Fibroblast of skin of abdomen (primary cell): ENCODE measurements around the gene C1QBP.
"Not testable (repeated sequence)": the region's sequence is repeated elsewhere in the genome, so short reads cannot be mapped to it uniquely, and the experiment has no call there.

ENCODE experiments used
- DNase-seq: peaks from one replicate; pipeline ENCODE4 v3.0.0-alpha.2; 2013

Gene C1QBP

GRCh38 chr17:5431949-5432556 lies 6.9 kb downstream of the C1QBP start:
- DNase-seq, result no peak

GRCh38 chr17:5431234-5431633 lies 7.7 kb downstream of the C1QBP start:
- DNase-seq, result not testable (repeated sequence)

GRCh38 chr17:5430413-5430999 lies 8.4 kb downstream of the C1QBP start:
- no peak for DNase-seq

GRCh38 chr17:5429191-5429887 lies 9.6 kb downstream of the C1QBP start:
- DNase-seq, result no peak

GRCh38 chr17:5425826-5426225 lies 13.1 kb downstream of the C1QBP start:
- DNase-seq, result no peak

- no peak for DNase-seq
These were observed 14.0 kb downstream of the C1QBP start for GRCh38 chr17:5424909-5425308.

- DNase-seq, result peak; percentile 74
These were observed 16.4 kb downstream of the C1QBP start for GRCh38 chr17:5422505-5422904.

- DNase-seq, result peak; percentile 83
These were observed 18.8 kb downstream of the C1QBP start, which contains the start of gene RPAIN for GRCh38 chr17:5419959-5420653. TSS of gene RPAIN (plus strand) at chr17:5420182. CDS start at chr17:5420211, 29 bp downstream.

- peak; percentile 97 for DNase-seq
These were observed 19.5 kb downstream of the C1QBP start, which contains the start of gene NUP88 for GRCh38 chr17:5419356-5419958. TSS of gene NUP88 (minus strand) at chr17:5419662. CDS start at chr17:5419650, 12 bp downstream.

- no peak for DNase-seq
These were observed 20.0 kb downstream of the C1QBP start for GRCh38 chr17:5418858-5419355.

GRCh38 chr17:5416901-5417300 lies 22.1 kb downstream of the C1QBP start:
- no peak for DNase-seq

GRCh38 chr17:5413682-5414081 lies 25.3 kb downstream of the C1QBP start:
- peak; percentile 87 for DNase-seq

GRCh38 chr17:5410594-5411272 lies 28.2 kb downstream of the C1QBP start:
- DNase-seq, result no peak

GRCh38 chr17:5408186-5408585 lies 30.8 kb downstream of the C1QBP start:
- DNase-seq, result no peak

GRCh38 chr17:5405400-5405799 lies 33.6 kb downstream of the C1QBP start:
- no peak for DNase-seq

GRCh38 chr17:5399767-5400166 lies 39.2 kb downstream of the C1QBP start:
- DNase-seq, result no peak

- DNase-seq, result no peak
These were observed 42.3 kb downstream of the C1QBP start for GRCh38 chr17:5396612-5397011.

GRCh38 chr17:5391678-5392077 lies 47.3 kb downstream of the C1QBP start:
- DNase-seq, result no peak
